Measurements from ENCODE around the gene SH3D19.

The SH3D19 gene

DNA sequence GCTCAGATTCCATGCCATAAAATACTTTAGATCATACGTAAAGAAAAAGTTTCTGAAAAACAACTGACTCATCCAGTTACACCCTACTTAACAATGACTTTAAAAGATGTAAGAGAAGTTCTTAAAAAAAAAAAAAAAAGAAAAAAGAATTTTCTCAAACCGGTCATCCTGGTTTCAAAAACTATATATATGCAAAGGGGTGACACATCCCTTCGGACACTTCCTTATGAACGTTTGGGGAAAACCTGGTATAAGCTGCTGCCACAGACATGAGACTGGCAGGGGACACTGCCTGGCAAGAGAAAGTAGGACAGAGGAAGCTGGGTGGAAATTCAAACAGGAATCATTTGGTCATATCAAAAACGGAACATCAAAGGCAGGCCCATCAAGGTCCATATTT, 129.6 kb downstream of the SH3D19 start:
- no peak for DNase-seq (ENCODE audit: low read depth in 3 of 3)

DNA sequence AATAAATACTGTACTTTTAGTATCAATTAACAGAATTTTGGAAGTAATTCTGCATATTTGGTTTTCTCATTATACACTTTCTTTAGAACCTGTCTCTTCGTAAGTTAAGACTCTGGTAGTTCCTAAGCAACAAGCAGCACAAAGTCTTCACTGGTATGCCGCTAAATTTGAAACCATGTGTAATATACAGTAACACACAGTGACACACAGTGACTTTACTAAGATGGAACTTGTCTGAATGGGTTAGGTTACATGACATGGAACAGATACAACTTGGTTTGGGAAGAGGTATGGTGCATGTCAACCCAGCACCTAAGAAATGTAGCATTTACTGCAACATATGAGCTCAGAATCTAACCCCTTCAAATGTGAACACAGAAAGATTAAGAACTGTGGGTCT, 132.0 kb downstream of the SH3D19 start:
- no peak for DNase-seq (ENCODE audit: low read depth in 3 of 3)

DNA sequence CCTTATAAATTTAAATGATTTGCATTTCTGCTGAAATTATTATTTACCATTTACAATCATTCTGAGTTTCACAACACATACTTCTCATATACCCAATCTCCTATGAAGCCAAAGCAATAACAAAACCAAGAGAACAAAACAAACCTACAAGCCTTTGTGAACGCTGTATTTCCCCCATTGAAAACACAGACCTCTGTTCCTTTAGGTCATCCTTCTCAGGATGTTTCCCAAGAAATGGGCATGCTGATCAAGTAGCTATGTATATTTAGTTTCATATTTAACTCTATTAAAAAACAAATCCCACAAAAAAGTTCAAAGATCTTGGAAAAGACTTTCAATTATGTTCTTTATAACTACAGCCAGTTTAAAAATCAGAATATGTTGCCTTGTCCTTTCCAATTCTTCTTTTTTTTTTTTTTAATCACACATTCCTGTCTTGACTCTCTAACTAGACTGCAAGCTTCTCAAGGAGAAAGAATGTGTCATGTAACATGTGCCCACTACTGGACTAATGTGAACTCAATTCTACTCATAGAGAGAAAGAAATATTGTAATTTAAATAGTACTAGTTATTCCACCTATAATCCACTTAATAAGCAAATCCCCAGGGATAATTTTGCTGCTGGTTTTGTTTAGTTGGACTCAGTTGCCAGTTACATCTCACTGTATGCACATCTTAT, 132.7 kb downstream of the SH3D19 start:
- DNase-seq (ENCODE audit: low read depth in 3 of 3): no peak

DNA sequence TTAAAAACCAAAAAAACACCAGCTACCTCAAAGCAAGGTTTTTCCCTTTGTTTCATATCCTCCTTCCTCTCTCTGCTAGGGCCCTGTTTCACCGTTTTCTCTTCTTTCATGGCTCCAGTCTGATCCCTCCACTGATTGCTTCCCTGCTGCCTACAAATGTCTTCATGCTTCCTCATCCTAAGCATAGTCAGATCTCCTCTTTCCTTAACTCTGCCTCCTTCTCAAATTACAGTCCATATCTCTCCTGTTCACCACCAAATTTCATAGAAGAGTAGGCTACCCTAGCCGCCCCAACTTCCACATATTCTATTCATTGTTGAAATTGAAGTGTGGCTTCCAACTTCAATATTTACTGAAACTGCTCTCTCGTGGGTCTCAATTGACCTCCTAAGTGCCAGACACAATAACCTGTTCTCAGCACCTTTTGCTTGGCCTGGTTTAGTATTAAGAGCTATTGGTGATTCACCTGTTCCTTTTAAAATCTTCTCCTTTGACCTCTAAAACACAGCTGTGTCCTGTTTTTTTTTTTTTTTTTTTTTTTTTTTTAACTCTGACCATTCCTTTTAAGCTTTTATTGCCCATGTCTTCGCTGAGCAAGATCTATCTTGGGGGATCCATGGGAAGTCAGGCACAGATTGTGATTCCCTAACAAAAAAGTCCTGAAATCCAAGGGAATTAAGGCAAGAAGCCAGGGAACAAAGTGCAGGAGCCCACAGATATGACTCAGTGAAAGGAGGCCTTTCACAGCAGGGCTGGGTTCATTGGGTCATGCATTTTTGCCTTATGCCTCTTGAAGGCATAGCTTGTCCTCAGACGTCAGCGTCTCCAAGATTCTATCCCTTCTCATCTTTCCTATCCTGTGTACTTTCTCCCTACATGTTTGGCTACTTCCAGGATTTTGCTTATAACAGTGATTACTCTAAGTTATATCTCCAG, 140.6 kb downstream of the SH3D19 start:
- no peak for DNase-seq (ENCODE audit: low read depth in 3 of 3)

DNA sequence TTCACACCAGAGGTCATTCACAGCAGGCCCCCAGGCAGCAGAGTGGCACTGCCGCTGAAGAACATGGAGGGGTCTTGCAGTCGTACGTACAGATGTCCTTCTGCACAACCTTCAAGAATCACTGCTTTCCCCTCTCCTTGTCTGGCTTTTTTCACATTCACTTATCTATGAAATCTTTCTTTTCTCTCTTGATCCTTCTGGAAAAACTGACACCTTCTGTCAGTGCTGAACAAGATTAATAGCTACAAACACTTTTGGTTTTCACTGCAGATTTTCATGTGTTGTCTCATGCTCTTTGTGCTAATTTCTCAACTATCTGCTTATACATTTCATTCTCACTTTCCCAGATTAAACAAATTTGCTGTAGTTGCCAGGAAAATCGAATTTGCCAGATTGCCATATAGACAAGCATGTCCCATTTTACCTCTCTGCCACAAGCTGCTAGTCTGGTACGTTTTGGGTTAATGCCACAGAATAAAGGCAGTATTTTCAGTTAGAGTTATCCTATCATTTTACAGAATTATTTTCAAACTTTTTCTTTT, 142.9 kb downstream of the SH3D19 start:
- no peak for DNase-seq (ENCODE audit: low read depth in 3 of 3)

DNA sequence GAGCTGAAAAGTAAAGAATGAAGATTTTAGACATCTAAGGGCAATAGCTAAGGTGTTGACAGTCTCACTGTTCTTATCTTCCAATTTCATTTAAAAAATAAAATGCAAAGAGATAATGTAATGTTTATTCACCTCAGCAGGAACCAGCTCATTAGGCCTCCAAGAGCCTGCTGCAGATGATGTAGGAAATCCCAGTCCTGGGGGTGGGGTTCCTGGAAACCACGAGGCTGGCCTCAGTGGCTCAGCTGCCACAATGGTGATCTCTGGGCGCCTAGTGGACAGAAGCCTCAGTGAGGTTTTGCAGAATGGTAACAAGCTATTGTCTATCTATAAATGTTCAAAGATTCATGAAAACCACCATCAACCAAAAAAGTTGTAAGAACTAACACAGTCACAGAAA, 148.7 kb downstream of the SH3D19 start:
- no peak for DNase-seq (ENCODE audit: low read depth in 3 of 3)

DNA sequence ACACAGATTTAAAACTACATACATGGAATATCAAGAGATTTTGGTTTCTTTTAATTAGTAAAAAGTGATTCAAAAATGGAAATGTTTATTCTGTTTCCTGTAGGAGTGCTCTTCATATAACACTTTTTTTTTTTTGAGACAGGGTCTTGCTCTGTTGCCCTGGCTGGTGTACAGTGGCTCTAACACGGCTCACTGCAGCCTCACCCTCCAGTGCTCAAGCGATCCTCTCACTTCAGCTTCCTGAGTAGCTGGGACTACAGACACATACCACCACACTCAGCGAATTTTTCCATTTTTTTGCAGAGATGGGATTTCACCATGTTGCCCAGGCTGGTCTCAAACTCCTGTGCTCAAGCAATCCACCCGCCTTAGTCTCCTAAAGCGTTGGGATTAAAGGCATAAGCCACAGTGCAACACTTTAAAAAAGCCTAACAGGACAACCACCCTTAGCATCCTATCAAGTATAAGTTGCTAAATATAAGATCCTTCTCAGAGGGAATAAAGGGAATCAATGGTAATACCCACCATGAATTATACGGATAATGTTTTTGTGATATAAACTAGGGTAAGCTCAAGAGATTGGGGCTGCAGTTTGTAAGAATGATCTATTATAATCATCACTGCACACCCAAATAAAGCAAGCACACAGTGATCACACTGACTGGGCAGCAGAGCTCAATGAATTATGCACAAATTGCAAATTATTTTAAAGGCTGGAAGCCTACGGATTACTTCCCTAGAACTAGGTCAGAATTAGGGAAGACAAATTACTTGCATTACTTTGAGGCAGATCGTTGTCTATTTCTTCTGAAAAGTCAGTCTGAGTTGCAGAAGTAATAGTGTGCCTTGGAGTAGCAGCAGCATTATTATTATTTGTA, 149.4 kb downstream of the SH3D19 start:
- no peak for DNase-seq (ENCODE audit: low read depth in 3 of 3)

DNA sequence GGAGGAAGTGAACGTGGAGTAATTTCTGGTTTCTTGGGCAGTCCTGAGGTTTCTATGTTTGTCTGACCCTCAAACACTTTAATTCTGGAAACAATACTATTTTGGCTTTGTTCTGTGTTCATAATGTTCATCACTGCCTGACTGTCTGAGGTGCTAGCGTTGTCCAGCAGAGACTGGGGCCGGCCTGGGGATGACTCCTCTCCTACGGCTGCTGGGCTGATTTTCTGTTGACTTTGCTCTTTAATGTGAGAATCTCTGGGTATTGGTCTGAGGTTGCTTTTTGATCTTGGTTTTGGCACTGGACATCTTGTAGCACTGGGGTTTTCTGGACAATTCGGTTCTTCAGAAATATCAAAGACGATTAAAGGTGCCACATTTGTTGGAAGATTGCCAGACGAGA, 150.2 kb downstream of the SH3D19 start:
- no peak for DNase-seq (ENCODE audit: low read depth in 3 of 3)

DNA sequence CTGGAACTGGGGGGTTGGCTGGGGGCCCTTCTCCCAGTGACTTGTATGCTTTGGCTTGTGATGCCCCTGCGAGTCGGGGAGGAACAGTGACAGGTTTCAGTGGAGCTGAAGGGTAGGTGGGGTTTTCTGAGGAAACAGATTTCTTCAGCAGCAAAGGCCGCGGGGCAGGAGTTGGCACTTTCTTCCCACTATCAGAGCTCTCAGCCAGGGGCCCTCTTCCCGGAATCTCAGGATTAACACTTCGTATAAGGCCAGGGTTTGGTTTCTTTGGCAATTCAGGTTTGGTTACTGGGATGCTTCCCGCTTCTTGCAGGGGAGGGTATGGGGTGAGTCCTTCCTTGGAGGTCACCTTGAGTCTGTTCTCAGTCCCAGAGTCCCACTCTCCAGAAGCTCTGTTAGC, 150.6 kb downstream of the SH3D19 start:
- DNase-seq (ENCODE audit: low read depth in 3 of 3): no peak

DNA sequence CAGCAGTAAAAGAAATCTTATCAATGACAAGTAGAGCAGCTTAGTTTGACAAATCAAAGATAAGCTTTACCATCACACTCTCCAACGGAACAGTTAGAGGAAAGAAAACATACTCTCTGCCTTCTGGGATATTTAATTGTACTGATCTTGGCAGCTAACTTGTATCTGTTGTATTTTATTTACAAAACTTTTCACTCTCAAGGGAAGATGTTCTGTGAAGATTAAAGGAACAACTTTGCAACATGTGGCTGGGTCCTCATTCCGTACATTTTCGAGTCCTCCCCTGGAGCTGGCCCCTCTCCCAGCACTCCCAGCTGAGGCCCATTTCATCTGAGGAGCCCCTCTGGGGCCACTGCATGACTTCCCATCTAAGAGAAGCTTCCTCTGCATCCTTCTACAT, 151.5 kb downstream of the SH3D19 start:
- no peak for DNase-seq (ENCODE audit: low read depth in 3 of 3)

DNA sequence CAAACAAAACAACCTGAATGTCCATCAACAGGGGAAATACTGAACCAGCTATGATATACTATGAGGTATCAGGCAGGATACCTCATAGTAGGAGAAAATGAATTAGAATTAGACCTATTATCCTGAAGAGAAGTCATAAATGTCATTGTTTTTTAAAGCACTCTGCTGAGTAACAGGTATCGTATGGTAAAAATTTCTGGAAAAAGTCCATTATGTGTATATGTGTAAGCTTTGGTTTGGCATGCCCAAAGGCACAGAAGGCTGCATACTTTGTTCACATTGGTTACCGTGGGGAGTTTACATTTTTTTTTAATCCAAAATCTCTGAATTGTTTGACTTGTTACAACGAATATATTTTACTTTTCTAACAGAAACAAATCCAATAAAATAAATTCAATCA, 155.5 kb downstream of the SH3D19 start:
- no peak for DNase-seq (ENCODE audit: low read depth in 3 of 3)

DNA sequence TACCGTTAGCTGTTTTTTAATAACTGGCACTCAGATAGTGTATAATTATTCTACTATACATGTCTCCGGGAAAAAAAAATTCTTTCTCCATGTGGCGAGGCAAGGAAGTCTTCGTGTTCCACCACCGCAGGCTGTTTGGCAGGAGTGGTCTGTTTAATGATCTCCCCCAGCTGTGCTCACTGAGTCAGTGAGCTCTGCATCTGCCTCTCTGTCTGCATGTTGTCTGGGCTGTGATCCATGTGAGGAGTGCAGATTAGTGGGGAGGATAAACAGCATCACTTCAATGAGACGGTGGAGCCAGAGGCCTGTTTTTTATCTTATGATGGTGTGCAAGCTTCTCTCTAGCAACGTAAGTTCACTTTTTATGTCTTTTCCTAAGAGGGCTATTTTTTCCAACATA, 156.2 kb downstream of the SH3D19 start:
- no peak for DNase-seq (ENCODE audit: low read depth in 3 of 3)

DNA sequence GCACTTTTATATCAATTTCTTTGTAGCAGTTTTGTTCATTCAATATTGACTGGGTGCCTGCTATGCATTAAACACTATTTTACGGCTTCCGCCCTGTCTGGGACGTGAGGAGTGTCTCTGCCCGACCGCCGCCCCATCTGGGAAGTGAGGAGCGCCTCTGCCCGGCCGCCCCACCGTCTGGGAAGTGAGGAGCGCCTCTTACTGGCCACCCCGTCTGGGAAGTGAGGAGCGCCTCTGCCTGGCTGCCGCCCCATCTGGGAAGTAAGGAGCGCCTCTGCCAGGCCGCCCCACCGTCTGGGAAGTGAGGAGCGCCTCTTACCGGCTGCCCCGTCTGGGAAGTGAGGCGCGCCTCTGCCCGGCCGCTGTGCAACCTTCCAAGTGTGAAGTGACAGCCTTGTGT, 157.8 kb downstream of the SH3D19 start:
- no peak for DNase-seq (ENCODE audit: low read depth in 3 of 3)

DNA sequence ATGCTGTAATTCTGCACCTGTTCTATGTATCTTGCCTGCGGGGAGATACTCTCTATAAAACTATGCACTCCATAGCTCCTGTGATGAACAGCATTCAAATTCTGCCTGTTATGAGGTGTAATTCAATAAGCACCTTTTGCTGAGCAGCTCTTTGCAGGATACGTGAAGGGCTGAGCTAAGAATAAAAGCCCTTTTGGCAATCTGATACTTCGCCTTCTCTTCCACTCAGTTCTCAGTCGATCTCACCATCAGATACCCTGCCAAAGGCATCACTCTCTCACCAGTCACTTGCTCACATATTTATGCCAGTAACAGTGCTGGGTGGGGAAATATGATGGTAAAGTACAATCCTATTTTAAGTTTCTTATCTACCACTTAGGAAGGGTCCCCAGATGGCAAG, 158.8 kb downstream of the SH3D19 start:
- DNase-seq (ENCODE audit: low read depth in 3 of 3): no peak

DNA sequence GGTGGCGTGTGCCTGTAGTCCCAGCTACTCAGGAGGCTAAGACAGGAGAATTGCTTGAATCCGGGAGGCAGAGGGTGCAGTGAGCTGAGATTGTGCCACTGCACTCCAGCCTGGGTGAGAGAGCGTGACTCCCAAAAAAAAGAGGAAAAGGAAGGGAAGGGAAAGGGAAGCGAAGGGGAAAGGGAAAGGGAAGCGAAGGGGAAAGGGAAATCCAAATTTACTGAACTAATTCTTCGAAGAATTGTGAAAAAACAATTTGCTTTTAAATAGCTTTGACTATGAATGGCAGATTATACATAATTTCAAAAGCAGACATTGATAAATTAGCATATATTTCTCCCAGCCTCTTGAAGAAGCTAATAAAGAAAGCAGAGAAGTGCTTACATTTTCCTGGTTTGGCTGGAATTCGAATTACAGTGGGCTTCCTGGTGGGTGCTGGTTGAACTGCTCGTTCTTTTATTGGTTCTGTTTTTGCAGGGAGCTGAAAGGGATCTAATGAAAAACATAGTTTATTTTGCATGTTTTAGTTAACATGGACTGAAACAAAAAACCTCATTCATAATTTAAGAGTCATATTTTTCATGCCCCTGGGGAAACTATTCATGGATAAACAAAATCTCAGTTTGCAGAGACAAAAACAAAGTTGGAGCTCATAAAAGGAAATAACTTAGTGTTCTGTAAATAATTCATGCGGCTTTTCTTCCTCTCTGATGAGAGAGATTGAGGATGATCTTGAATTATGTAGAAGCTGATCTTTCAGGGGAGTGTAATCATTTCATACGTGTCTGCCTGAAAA, 160.0 kb downstream of the SH3D19 start:
- no peak for DNase-seq (ENCODE audit: low read depth in 3 of 3)

DNA sequence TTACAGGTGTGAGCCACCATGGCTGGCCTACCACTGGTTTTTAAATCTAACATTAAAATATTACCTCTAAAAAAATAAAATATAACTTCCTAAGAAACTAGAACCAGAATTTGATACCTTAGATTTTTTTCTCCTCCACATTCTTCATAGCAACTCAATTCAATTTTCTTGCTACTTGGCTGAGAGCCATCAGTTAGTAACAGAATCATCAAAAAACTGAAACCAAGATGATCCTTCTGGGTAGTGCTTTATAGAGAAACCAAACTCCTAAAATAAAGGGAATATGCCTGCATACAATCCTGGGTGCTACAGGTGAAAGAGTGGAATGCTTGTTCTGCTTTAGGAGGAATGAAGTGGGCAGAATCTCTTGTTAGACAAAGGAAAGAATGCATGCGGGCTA, 161.6 kb downstream of the SH3D19 start:
- no peak for DNase-seq (ENCODE audit: low read depth in 3 of 3)

DNA sequence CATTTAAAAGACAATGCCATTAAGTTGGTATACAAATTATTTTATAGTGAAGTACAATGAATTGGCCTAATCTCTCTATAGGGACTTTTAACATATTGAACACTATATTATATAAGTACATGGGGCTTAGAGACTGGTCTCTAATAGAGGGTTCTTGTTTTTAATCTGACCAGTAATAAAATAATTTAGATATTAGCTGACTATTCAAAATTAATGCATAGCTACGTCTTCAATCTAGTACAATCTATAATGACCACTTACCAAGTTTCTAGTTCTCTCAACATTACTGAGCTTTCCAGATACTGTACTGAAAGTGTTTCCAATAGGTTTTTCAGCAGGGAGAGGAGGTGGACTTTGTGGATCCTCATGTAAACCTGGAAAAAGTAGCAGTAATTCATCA, 166.4 kb downstream of the SH3D19 start:
- DNase-seq (ENCODE audit: low read depth in 3 of 3): no peak

DNA sequence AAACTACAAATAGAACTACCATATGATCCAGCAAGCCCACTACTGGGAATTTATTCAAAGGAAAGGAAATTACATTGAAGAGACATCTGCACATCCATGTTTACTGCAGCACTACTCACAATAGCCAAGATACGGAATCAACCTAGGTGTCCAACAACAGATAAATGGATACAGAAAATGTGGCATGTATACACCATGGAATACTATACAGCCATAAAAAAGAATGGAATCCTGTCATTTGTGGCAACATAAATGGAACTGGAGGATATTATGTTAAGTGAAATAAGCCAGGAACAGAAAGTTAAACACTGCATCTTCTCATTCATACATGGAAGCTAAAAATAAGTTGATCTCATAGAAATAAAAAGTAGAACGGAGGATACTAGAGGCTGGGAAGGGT, 167.9 kb downstream of the SH3D19 start:
- DNase-seq (ENCODE audit: low read depth in 3 of 3): no peak

DNA sequence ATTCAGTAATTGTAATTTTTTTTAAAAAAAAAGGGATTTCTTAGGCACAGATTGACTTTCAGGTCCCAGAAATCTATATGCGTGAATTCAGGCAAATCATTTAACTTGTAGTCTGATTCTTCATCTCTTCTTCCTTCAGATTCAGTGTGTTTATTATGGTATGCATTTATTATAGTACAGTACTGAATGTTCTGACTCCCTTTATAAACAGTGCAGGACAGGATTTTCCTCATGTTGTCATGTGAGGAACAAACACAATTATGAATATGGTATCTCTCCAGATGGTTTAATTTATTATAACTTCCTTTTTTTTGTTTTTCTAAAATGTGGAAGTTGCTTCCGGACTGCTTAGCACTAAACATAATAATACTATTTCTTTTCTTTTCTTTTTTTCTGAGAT, 171.8 kb downstream of the SH3D19 start:
- no peak for DNase-seq (ENCODE audit: low read depth in 3 of 3)

DNA sequence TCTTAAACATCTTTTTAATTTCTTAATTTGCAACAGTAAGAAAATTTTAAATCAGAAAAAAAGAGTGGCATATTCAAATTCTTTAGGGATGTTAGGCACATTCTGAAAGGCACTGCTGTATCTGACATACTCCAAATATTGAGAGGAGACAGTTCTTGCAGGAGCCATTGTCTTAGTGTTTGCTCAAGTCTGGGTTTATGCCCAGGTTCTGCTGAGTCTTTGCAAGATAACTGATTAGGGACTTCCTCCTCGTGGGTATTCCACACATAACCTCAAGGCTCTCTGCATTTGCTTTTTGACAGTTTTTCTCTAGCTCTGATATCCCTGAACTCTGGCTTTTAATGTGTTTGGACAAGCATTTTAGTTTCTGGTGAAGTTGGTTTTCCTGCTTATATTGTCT, 173.4 kb downstream of the SH3D19 start:
- DNase-seq (ENCODE audit: low read depth in 3 of 3): no peak

Data from stimulated activated CD4-positive, alpha-beta T cell treated with anti-CD3 and anti-CD28 coated beads, TNF-alpha, amount 100 ng/mL, for 48 hours (primary cell).